ENCODE measurements around the gene FCN1.

- no peak for TF ChIP-seq CTCF (IDR thresholded peaks at IDR 0.05; ENCODE audit: poor library complexity)
- TF ChIP-seq EZH2 (IDR thresholded peaks at IDR 0.05; ENCODE audit: borderline replicate concordance): no peak
- TF ChIP-seq EZH2phosphoT487 (IDR thresholded peaks at IDR 0.05; ENCODE audit: low read depth, severe bottlenecking, unreplicated experiment): no peak
Observed at GRCh38 chr9:134938346-134939079, 20.8 kb upstream of the FCN1 start.
